AG09309 (cell line): ENCODE results near the gene DSP.

ENCODE experiments used
- DNase-seq: peaks from one replicate; pipeline ENCODE4 v3.0.0-alpha.2; 2010; ENCODE audit warnings: low read depth
- H3K4me3 ChIP-seq: 2 replicates; pipeline ENCODE4 v1.5.1; 2011; ENCODE audit warnings: mild to moderate bottlenecking, low read depth, low read length, moderate library complexity; ENCODE audit not compliant: control insufficient read depth
- TF ChIP-seq, protein P1 (sequence below): IDR thresholded peaks from 2 replicates; pipeline ENCODE4 v1.5.1; 2011; ENCODE audit warnings: mild to moderate bottlenecking, low read depth, low read length, inconsistent platforms; ENCODE audit not compliant: insufficient read depth, control insufficient read depth; ENCODE audit errors: missing control alignments

Gene DSP

DNA sequence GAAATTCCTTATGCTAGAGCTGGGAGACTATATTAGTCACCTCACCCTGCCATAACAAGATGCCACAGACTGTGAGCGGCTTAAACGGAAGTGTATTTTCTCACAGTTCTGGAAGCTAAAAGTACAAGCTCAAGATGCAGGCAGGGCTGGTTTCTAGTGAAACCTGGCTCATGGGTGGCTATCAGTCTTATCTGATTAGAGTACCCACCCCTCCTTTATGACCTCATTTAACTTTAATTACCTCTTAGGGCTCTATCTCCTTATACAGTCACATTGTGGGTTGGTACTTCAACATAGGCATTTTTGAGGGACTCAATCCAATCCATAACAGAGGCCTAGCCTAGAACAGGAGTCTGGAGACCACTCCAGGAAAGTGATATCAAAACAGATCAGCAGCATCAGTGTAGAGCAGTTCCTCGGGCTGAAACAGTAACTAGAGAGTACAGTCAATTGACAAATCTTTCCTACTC, 46.2 kb downstream of the DSP start:
- no peak for DNase-seq
- TF ChIP-seq, protein P1, sequence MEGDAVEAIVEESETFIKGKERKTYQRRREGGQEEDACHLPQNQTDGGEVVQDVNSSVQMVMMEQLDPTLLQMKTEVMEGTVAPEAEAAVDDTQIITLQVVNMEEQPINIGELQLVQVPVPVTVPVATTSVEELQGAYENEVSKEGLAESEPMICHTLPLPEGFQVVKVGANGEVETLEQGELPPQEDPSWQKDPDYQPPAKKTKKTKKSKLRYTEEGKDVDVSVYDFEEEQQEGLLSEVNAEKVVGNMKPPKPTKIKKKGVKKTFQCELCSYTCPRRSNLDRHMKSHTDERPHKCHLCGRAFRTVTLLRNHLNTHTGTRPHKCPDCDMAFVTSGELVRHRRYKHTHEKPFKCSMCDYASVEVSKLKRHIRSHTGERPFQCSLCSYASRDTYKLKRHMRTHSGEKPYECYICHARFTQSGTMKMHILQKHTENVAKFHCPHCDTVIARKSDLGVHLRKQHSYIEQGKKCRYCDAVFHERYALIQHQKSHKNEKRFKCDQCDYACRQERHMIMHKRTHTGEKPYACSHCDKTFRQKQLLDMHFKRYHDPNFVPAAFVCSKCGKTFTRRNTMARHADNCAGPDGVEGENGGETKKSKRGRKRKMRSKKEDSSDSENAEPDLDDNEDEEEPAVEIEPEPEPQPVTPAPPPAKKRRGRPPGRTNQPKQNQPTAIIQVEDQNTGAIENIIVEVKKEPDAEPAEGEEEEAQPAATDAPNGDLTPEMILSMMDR, result no peak
- H3K4me3 ChIP-seq, result no peak overlapping the region

DNA sequence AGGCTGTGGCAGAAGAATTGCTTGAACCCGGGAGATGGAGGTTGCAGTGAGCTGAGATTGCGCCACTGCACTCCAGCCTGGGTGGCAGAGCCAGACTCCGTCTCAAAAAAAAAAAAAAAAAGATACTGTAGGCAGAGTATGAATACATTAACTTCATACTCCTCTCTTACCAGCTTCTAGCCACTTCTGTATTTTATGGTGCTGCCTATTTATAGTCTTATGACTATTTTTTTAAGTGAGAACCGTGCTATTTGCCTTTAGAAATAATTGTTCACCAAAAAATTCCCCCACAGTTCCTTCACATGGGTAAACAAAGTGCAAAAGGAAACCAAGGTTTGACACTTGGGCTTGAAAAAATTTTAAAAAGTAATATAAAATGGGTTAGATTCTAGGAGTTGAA, 47.0 kb downstream of the DSP start:
- no peak overlapping the region for H3K4me3 ChIP-seq
- no peak for DNase-seq
- TF ChIP-seq, protein P1, result no peak

DNA sequence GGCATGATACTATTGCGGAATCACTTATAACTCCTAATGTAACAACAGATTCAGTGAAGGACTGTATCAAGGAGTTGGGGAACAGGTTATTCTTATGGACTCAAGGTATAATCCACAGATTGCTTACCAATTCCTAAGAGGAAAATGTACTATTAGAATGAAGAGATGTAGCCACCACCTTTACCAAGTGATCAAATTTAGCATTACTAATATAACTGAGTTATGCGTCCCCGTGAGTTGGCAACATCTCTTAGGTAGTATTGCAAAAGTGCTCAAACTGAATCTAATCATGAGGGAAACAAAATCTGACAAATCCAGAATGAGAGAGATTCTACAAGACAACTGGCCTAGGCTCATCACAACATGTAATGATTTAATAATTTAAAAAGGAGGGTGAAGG, 47.8 kb downstream of the DSP start:
- TF ChIP-seq, protein P1, result no peak
- no peak overlapping the region for H3K4me3 ChIP-seq
- no peak for DNase-seq

DNA sequence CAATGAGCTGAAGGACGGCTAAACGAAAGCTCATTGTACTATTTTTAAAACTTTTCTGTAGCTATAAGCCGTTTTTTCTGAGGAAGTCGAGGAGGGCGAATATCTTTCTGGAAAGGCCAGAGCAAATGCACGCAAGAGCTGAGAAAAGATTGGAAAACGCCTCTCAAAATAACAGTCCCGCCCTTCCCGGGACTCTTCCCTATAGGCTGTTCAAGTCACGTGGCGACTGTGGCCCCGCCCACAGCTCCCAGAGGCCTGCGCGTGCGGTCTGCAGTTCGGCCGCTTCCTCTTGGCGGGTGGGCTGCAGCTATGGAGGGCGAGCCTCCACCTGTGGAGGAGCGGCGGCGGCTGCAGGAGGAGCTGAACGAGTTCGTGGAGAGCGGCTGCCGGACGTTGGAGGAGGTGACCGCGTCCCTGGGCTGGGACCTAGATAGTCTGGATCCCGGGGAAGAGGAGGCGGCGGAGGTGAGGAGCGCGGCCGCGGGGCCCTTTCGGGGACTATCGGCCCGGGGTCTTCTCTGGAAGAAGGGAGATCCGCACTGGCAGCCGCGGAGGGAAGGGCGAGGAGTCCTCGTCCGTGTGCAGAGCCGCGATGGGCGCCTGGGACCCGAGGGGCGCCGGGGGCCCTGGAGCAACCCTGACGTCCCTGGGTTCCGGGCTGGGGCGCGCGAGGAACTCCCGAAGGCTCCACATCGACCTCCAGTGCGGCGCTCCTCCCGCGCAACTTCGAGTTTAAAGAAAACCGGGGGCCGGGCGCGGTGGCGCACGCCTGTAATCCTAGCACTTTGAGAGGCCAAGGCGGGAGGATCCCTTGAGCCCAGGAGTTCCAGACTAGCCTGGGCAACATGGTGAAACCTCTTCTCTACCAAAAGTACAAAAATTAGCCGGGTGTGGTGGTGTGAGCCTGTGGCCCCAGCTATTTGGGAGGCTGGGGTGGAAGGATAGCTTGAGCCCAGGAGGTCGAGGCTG, 48.8 kb downstream of the DSP start, which contains the start of gene SNRNP48:
Gene SNRNP48 (plus strand): TSS at position 250 of the 969 bp plus-strand sequence. CDS start 60 bp downstream, at position 310.
- TF ChIP-seq, protein P1, result no peak
- H3K4me3 ChIP-seq, result peak within 1 kb of the TSS; percentile 95
- peak; percentile 69 for DNase-seq

DNA sequence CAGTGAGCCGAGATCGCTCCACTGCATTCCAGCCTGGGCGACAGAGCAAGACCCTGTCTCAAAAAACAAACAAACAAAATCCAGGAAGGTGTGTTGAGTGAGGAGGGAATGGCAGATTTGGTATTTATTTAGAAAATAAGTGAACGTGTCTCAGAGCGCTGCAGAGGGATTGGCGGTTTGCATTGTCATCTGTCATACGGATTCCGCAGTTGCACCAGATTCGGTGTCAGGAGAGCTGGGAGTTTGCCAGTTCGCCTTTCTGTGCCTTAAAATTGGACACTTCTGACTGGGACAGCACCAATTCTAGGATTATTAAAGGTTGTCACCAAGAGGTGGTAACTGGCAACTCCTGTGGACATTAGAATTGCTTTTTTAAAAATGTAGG, 49.4 kb downstream of the DSP start:
- TF ChIP-seq, protein P1, result no peak
- H3K4me3 ChIP-seq, result peak overlapping the region; percentile 95
- DNase-seq, result no peak

DNA sequence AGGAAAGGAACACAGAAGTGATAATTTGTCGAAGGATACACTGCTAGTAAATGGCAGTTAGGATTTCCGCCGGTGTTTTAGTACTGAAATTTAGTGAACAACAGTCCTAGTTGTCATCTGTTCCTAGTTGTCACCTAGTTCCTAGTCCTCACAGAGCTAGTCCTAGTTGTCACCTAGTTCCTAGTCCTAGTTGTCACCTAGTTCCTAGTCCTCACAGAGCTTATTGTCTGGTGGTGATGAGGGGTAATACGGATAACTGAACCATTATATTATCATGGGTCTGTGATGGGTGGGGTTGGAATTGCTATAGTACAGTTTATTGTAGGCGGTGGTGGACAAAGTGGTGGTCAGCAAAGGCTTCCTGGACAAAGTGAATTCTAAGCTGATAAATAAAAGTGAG, 50.3 kb downstream of the DSP start:
- H3K4me3 ChIP-seq, result no peak overlapping the region
- TF ChIP-seq, protein P1, result no peak
- no peak for DNase-seq
